NCI-H526 treated with DMSO at 0.1 percent for 48 hours (cell line): ENCODE measurements around the gene CRACDL.

Experiments
- DNase-seq: peaks from one replicate; lab custom pipeline; 2025; lab: John Stamatoyannopoulos, UW

The CRACDL gene

GRCh38 chr2:98801921-98802321 is 134.1 kb downstream of the CRACDL start:
- no peak for DNase-seq

GRCh38 chr2:98801286-98801685 is 134.7 kb downstream of the CRACDL start:
- DNase-seq = no peak

GRCh38 chr2:98800330-98801064 is 135.5 kb downstream of the CRACDL start:
- no peak for DNase-seq

- DNase-seq = no peak
Observed at GRCh38 chr2:98799375-98800329, 136.4 kb downstream of the CRACDL start.

GRCh38 chr2:98796775-98797544 is 139.1 kb downstream of the CRACDL start:
- DNase-seq = no peak

- DNase-seq = no peak
Observed at GRCh38 chr2:98795891-98796676, 139.9 kb downstream of the CRACDL start.

- DNase-seq = no peak
Observed at GRCh38 chr2:98793897-98794830, 141.9 kb downstream of the CRACDL start.

- DNase-seq = no peak
Observed at GRCh38 chr2:98793275-98793674, 142.8 kb downstream of the CRACDL start.

- DNase-seq = no peak
Observed at GRCh38 chr2:98790221-98790620, 145.8 kb downstream of the CRACDL start.

GRCh38 chr2:98787700-98788099 is 148.3 kb downstream of the CRACDL start:
- DNase-seq = no peak

GRCh38 chr2:98786179-98786578 is 149.8 kb downstream of the CRACDL start:
- no peak for DNase-seq

GRCh38 chr2:98782570-98782969 is 153.5 kb downstream of the CRACDL start:
- no peak for DNase-seq

- DNase-seq = no peak
Observed at GRCh38 chr2:98781822-98782221, 154.2 kb downstream of the CRACDL start.

GRCh38 chr2:98778741-98779483 is 157.1 kb downstream of the CRACDL start:
- DNase-seq = no peak

- DNase-seq = no peak
Observed at GRCh38 chr2:98778151-98778550, 157.9 kb downstream of the CRACDL start.

- no peak for DNase-seq
Observed at GRCh38 chr2:98777710-98778109, 158.3 kb downstream of the CRACDL start.

GRCh38 chr2:98777076-98777475 is 158.9 kb downstream of the CRACDL start:
- no peak for DNase-seq

GRCh38 chr2:98776136-98776535 is 159.9 kb downstream of the CRACDL start:
- DNase-seq = no peak

- no peak for DNase-seq
Observed at GRCh38 chr2:98775146-98775986, 160.7 kb downstream of the CRACDL start.
